ENCODE measurements around the gene CHMP4A. TPM values are rescaled to one million over a fixed set of nuclear protein-coding genes. Genes with fewer than 3 reads are reported as not detected.
A peak's percentile ranks its signal among the peaks of the same experiment; 100 is the strongest.

CHMP4A gene
- total and polyA plus RNA-seq, 2 of the 13 experiments (the other 11 are each of a cell fraction or from before 2014, with no cell fraction given): 83.6 to 113 TPM

DNA sequence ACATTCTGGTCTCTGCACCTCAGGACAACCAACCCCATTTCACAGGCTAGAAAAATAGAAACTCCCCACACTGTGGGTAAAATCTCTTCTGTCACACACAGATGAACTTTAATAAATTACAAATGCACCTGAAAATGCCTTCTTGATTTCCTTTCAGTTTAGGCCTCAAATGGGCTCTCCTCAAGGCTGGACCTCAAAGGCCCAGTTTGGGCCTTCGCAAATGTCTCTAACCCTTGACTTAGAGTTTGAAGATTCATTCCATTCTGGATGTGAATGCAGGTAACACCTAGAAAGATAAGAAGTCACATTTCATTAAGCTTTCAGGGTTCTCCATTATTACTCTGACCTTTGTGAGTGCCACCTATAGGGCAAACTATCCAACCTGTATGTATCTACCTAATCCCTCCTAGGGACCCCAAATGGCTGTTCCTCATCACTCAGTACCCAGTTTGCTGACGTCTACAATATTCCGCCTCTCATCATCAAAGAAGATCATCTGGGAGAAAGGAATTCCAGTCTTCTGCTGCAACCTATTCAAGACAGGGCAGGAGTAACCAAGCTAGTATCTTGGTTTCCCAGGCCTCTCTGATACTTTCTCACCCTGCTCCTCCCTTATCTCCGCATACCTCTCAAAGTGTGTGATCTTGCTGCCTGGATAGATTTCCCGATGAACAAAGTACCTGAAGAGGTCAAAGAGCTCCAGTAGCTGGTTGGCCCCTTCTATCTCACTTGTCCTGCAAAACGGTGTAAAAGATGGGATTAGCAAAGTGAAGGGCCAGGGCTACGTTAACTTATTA, 776 bp upstream of the CHMP4A start (continued):
- TF ChIP-seq, protein P1, sequence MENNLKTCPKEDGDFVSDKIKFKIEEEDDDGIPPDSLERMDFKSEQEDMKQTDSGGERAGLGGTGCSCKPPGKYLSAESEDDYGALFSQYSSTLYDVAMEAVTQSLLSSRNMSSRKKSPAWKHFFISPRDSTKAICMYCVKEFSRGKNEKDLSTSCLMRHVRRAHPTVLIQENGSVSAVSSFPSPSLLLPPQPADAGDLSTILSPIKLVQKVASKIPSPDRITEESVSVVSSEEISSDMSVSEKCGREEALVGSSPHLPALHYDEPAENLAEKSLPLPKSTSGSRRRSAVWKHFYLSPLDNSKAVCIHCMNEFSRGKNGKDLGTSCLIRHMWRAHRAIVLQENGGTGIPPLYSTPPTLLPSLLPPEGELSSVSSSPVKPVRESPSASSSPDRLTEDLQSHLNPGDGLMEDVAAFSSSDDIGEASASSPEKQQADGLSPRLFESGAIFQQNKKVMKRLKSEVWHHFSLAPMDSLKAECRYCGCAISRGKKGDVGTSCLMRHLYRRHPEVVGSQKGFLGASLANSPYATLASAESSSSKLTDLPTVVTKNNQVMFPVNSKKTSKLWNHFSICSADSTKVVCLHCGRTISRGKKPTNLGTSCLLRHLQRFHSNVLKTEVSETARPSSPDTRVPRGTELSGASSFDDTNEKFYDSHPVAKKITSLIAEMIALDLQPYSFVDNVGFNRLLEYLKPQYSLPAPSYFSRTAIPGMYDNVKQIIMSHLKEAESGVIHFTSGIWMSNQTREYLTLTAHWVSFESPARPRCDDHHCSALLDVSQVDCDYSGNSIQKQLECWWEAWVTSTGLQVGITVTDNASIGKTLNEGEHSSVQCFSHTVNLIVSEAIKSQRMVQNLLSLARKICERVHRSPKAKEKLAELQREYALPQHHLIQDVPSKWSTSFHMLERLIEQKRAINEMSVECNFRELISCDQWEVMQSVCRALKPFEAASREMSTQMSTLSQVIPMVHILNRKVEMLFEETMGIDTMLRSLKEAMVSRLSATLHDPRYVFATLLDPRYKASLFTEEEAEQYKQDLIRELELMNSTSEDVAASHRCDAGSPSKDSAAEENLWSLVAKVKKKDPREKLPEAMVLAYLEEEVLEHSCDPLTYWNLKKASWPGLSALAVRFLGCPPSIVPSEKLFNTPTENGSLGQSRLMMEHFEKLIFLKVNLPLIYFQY (CRISPR knock-in tag; IDR thresholded peaks at IDR 0.05; ENCODE audit: borderline replicate concordance): no peak
- TF ChIP-seq ZNF235 (CRISPR knock-in tag; IDR thresholded peaks at IDR 0.05; ENCODE audit: borderline replicate concordance) (no peak), RARA (CRISPR knock-in tag; IDR thresholded peaks at IDR 0.05) (no peak), JDP2 (CRISPR knock-in tag; IDR thresholded peaks at IDR 0.05; ENCODE audit: borderline replicate concordance) (no peak), JUN (CRISPR knock-in tag; IDR thresholded peaks at IDR 0.05) (no peak), HDAC2 (CRISPR knock-in tag; IDR thresholded peaks at IDR 0.05) (no peak), FOXK1 (CRISPR knock-in tag; IDR thresholded peaks at IDR 0.05; ENCODE audit: borderline replicate concordance, low read depth) (no peak), HHEX (CRISPR knock-in tag; IDR thresholded peaks at IDR 0.05) (no peak), ZNF7 (CRISPR knock-in tag; IDR thresholded peaks at IDR 0.05) (0 out of 2 replicates have a peak, but pooled peaks have one; percentile 46), ZNF652 (CRISPR knock-in tag; IDR thresholded peaks at IDR 0.05; ENCODE audit: borderline replicate concordance, low read depth) (no peak), HMG20B (CRISPR knock-in tag; conservative IDR thresholded peaks at IDR 0.05) (no peak; the same call in 1 of the 2 replicates), TMF1 (CRISPR knock-in tag; IDR thresholded peaks at IDR 0.05; ENCODE audit: low read depth) (no peak), PCBP1 (IDR thresholded peaks at IDR 0.05; ENCODE audit: borderline replicate concordance, low read depth, low read length) (no peak), CBFB (CRISPR knock-in tag; IDR thresholded peaks at IDR 0.05) (no peak), ZKSCAN8 (CRISPR knock-in tag; IDR thresholded peaks at IDR 0.05; ENCODE audit: borderline replicate concordance) (no peak), GATA4 (IDR thresholded peaks at IDR 0.05; ENCODE audit: borderline replicate concordance, low read depth) (no peak), IKZF4 (CRISPR knock-in tag; IDR thresholded peaks at IDR 0.05; ENCODE audit: borderline replicate concordance, low read depth, not compliant biosample characterization) (no peak), ZNF629 (CRISPR knock-in tag; conservative IDR thresholded peaks at IDR 0.05) (0 out of 2 replicates have a peak, but pooled peaks have one; percentile 0), ZNF639 (CRISPR knock-in tag; conservative IDR thresholded peaks at IDR 0.05) (no peak), MTA1 (CRISPR knock-in tag; IDR thresholded peaks at IDR 0.05; ENCODE audit: borderline replicate concordance) (no peak), PAX8 (CRISPR knock-in tag; IDR thresholded peaks at IDR 0.05; ENCODE audit: borderline replicate concordance) (no peak)
- TF ChIP-seq, protein P2, sequence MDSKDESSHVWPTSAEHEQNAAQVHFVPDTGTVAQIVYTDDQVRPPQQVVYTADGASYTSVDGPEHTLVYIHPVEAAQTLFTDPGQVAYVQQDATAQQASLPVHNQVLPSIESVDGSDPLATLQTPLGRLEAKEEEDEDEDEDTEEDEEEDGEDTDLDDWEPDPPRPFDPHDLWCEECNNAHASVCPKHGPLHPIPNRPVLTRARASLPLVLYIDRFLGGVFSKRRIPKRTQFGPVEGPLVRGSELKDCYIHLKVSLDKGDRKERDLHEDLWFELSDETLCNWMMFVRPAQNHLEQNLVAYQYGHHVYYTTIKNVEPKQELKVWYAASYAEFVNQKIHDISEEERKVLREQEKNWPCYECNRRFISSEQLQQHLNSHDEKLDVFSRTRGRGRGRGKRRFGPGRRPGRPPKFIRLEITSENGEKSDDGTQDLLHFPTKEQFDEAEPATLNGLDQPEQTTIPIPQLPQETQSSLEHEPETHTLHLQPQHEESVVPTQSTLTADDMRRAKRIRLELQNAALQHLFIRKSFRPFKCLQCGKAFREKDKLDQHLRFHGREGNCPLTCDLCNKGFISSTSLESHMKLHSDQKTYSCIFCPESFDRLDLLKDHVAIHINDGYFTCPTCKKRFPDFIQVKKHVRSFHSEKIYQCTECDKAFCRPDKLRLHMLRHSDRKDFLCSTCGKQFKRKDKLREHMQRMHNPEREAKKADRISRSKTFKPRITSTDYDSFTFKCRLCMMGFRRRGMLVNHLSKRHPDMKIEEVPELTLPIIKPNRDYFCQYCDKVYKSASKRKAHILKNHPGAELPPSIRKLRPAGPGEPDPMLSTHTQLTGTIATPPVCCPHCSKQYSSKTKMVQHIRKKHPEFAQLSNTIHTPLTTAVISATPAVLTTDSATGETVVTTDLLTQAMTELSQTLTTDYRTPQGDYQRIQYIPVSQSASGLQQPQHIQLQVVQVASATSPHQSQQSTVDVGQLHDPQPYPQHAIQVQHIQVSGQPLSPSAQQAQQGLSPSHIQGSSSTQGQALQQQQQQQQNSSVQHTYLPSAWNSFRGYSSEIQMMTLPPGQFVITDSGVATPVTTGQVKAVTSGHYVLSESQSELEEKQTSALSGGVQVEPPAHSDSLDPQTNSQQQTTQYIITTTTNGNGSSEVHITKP (CRISPR knock-in tag; IDR thresholded peaks at IDR 0.05; ENCODE audit: low read depth): no peak

Data from HepG2 (cell line).